Progenitor cell of endocrine pancreas (in vitro differentiated cells): ENCODE results near the gene KRTAP1-1. TPM values are rescaled to one million over a fixed set of nuclear protein-coding genes. Genes with fewer than 3 reads are reported as not detected.
"Not testable (repeated sequence)": the region's sequence is repeated elsewhere in the genome, so short reads cannot be mapped to it uniquely, and the experiment has no call there.

Experiments
- DNase-seq: peaks from one replicate; pipeline ENCODE4 v3.0.0; 2021; ENCODE audit warnings: low spot score; ENCODE audit not compliant: unreplicated experiment
- H3K27ac Mint-ChIP-seq: 2 replicates; pipeline ENCODE4 v1.8.0; 2021; ENCODE audit warnings: mild to moderate bottlenecking, moderate library complexity, mixed read lengths
- H3K27me3 Mint-ChIP-seq: 2 replicates; pipeline ENCODE4 v1.8.0; 2021; ENCODE audit warnings: mixed read lengths
- H3K36me3 Mint-ChIP-seq: 2 replicates; pipeline ENCODE4 v1.8.0; 2022; ENCODE audit warnings: mixed read lengths; ENCODE audit not compliant: insufficient read depth
- H3K4me1 Mint-ChIP-seq: 2 replicates; pipeline ENCODE4 v1.8.0; 2021; ENCODE audit warnings: low read depth, mixed read lengths
- H3K4me3 Mint-ChIP-seq: 2 replicates; pipeline ENCODE4 v1.8.0; 2021; ENCODE audit warnings: low read depth, mild to moderate bottlenecking, moderate library complexity, mixed read lengths
- H3K9me3 Mint-ChIP-seq: 2 replicates; pipeline ENCODE4 v1.8.0; 2021; ENCODE audit warnings: low read depth, mixed read lengths
- total RNA-seq: library from RNA; stranded (reverse); gene quantifications from 2 replicates; pipeline ENCODE4 v1.2.1, GENCODE V29; 2021
- TF ChIP-seq, protein P1 (sequence below): fragments of 200-600 bp; sonication (generic); IDR thresholded peaks from one replicate; pipeline ENCODE4 v1.5.0; 2021; ENCODE audit warnings: antibody characterized with exemption, mild to moderate bottlenecking; ENCODE audit not compliant: unreplicated experiment

KRTAP1-1 gene
- total RNA-seq, 1 donor from 2014 or later = not detected

DNA sequence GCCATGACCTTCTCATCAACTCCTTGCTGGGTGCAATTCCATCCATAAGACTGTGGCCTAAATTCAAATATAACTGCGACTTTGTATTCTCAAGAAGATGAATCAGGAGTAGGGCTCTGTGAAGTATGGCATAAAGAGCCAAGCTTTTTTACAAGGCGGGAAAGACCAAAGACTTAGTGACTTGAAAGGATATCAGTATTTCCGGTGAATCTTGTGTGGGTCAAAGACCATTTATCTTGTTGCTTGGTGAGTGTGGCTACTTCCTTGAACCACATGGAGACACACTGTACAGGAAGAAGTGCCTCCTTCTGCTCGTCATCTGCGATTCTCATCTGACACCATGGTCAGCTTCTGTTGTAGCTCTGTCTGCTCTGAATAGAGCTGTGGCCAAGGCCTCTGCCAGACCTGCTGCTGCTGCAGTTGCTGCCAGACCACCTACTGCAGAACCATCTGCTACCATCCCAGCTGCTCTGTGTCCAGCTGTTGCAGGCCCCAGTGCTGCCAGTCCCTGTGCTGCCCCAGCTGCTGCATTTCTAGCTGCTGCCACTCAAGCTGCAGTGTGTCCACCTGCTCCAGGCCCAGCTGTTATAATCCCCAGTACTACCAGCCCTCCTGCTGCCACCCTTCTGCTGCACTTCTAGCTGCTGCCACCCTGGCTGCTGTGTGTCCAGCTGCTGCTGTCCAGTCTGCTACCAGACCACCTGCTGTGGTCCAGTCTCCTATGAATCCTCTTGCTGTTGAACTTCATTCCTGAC is 30.5 kb upstream of the KRTAP1-1 start:
- TF ChIP-seq, protein P1, sequence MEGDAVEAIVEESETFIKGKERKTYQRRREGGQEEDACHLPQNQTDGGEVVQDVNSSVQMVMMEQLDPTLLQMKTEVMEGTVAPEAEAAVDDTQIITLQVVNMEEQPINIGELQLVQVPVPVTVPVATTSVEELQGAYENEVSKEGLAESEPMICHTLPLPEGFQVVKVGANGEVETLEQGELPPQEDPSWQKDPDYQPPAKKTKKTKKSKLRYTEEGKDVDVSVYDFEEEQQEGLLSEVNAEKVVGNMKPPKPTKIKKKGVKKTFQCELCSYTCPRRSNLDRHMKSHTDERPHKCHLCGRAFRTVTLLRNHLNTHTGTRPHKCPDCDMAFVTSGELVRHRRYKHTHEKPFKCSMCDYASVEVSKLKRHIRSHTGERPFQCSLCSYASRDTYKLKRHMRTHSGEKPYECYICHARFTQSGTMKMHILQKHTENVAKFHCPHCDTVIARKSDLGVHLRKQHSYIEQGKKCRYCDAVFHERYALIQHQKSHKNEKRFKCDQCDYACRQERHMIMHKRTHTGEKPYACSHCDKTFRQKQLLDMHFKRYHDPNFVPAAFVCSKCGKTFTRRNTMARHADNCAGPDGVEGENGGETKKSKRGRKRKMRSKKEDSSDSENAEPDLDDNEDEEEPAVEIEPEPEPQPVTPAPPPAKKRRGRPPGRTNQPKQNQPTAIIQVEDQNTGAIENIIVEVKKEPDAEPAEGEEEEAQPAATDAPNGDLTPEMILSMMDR = no peak
- no peaks in the 10 kb centered on the region for H3K4me1 Mint-ChIP-seq
- H3K27ac Mint-ChIP-seq = peak overlapping the region; percentile 7
- no peak for DNase-seq
- no peaks in the 10 kb centered on the region for H3K9me3 Mint-ChIP-seq
- no peak overlapping the region for H3K4me3 Mint-ChIP-seq
- no peaks in the 10 kb centered on the region for H3K36me3 Mint-ChIP-seq
- peaks cover 9% of the 10 kb centered on the region for H3K27me3 Mint-ChIP-seq

DNA sequence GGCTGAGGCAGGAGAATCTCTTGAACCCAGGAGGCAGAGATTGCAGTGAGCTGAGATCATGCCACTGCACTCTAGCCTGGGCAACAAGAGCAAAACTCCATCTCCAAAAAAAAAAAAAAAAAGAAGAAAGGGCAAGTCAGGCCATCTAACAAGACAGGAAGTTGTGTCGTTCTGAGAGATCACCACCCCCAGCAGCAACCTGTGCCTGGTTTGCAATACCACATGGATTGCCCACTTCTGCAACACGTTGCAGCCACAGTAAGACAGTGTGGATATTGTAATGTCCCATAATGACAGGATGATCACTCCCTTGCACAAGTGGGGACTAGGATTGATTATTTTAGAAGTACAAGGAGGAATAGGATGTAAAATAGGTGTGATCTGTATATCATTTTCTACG is 27.8 kb upstream of the KRTAP1-1 start:
- H3K36me3 Mint-ChIP-seq = no peaks in the 10 kb centered on the region
- no peak overlapping the region for H3K27ac Mint-ChIP-seq
- DNase-seq = no peak
- peaks cover 2% of the 10 kb centered on the region for H3K4me1 Mint-ChIP-seq
- H3K9me3 Mint-ChIP-seq = no peaks in the 10 kb centered on the region
- H3K27me3 Mint-ChIP-seq = no peaks in the 10 kb centered on the region
- TF ChIP-seq, protein P1 = no peak
- no peak overlapping the region for H3K4me3 Mint-ChIP-seq

DNA sequence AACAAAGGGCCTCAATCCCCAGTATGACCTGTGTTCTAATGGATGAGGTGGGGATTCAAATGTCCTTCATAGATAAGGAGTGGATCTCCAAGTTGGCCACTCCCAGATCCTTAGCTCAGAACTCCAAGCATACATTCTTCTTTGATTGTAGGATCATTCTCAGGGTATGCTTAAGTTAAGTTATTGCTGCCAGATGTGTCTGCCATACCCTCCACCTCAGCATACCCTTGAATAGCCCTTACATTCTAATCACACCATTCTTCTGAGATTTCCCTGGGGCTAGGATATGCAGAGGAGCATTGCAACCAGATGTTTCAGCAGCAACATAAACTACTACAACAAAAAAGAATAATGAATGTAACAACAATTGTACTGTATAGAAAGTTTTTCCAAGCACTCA is 26.0 kb upstream of the KRTAP1-1 start:
- Mint-ChIP-seq H3K27me3 (no peaks in the 10 kb centered on the region), H3K27ac (no peak overlapping the region), H3K36me3 (no peaks in the 10 kb centered on the region), H3K9me3 (no peaks in the 10 kb centered on the region), H3K4me1 (peaks cover 2% of the 10 kb centered on the region), H3K4me3 (no peak overlapping the region)
- no peak for DNase-seq
- TF ChIP-seq, protein P1 = no peak

DNA sequence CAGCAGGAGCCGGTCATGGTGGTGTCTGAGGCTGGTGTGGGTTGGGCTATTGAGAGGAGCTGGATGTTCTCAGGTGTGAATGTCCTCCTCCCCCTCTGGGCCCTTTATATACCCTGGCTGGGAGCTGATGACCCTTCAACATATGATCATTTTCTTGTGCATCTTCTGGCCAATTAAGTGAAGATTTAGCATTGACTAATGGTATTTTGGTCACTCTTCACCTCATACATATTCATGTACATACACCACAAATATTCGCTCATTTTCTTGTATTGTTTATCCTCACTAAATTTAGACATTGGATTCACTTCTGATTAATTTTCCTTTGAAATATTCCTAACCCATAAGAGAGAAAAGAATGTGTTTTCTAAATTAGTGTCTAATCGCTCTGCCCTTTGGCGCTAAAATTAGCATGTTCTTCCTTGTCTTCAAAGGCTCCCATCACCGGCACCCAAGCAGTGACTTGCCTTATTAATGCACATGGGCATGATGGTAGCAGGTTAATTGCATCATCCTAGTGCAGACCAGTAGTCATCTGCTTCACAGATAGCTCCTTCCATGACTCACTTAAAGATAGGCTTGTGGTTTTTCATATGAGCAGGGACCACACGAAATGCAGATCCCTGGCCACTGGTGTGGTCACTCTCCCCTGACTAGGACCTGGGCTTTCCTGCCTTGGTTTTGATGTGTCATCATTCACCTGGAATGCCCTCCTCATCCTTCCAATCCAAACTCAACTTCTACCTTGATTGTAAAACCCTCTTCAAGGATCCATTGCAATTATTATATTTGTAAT is 24.8 kb upstream of the KRTAP1-1 start, which contains the start of gene KRTAP2-4:
TSS of gene KRTAP2-4 (minus strand) at position 51 of the 796 bp plus-strand sequence. CDS start at position 17, 34 bp downstream.
- H3K36me3 Mint-ChIP-seq = no peaks in the 10 kb centered on the region
- no peaks in the 10 kb centered on the region for H3K9me3 Mint-ChIP-seq
- H3K4me3 Mint-ChIP-seq = no peak within 1 kb of the TSS
- no peak for DNase-seq
- no peaks in the 10 kb centered on the region for H3K27me3 Mint-ChIP-seq
- H3K4me1 Mint-ChIP-seq = peaks cover 2% of the 10 kb centered on the region
- no peak within 1 kb of the TSS for H3K27ac Mint-ChIP-seq
- TF ChIP-seq, protein P1 = no peak

DNA sequence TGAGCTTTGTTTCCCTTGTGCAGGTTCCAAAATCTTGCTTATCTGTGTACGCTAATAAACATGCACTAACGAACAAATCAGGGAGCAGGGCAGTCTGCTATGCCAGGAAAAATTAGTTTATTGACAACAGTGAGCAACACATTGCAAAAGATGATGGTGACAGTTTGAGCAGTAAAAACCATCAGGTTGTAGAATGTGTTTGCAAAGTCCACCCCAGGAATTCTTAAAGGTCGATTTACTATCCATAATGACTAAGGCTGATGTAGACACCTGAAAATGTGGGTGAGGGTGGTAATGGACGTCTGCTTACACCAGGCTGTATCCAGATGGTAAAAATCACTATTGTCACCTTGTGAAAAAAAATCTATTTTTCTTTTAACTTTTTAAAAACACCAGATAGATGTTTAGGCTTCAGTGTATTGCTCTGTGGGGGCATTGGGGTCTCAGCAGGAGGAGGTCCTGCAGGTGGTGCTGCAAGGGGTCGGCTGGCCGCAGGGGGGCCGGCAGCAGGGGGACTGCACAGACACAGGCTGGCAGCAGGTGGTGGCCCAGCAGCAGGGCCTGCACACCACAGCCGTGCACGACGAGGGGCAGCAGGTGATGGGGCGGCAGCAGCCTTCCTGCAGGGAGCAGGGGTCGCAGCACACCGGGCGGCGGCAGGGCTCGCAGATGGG is 23.9 kb upstream of the KRTAP1-1 start:
- H3K4me1 Mint-ChIP-seq, H3K27ac Mint-ChIP-seq, H3K4me3 Mint-ChIP-seq, H3K9me3 Mint-ChIP-seq, DNase-seq, H3K27me3 Mint-ChIP-seq, H3K36me3 Mint-ChIP-seq: not testable (repeated sequence)
